Measurements from ENCODE around the gene MGAT4D.

The MGAT4D gene

GRCh38 chr4:140400111-140400510 lies 98.0 kb downstream of the MGAT4D start:
- Histone ChIP-seq H3K27ac (ENCODE audit: low read length) (no peak overlapping the region), H3K4me1 (ENCODE audit: insufficient read depth, low read length) (no peaks in the 10 kb centered on the region), H3K36me3 (ENCODE audit: insufficient read depth, low read length) (no peaks in the 10 kb centered on the region), H3K9ac (ENCODE audit: low read depth, low read length) (no peak overlapping the region), H3K27me3 (ENCODE audit: insufficient read depth, low read length, poor library complexity) (peaks cover 3% of the 10 kb centered on the region), H2AFZ (ENCODE audit: low read depth, low read length) (no peak overlapping the region), H4K20me1 (ENCODE audit: insufficient read depth, low read length) (no peaks in the 10 kb centered on the region), H3K9me3 (ENCODE audit: insufficient read depth, low read length, severe bottlenecking) (no peaks in the 10 kb centered on the region), H3K4me3 (ENCODE audit: low read depth in 1 of 2, low read length in 2 of 2) (no peak overlapping the region), H3K79me2 (ENCODE audit: insufficient read depth, low read length) (no peaks in the 10 kb centered on the region), H3K4me2 (ENCODE audit: insufficient read depth, low read length) (no peak overlapping the region)
- ATAC-seq (ENCODE audit: insufficient read depth, low read depth), result no peak
- DNase-seq, result no peak
- TF ChIP-seq CTCF (IDR thresholded peaks at IDR 0.05; ENCODE audit: borderline replicate concordance, extremely low read depth, low read length, poor library complexity, severe bottlenecking) (no peak), EZH2 (IDR thresholded peaks at IDR 0.05; ENCODE audit: borderline replicate concordance, low read depth, low read length, severe bottlenecking) (no peak)

DNA sequence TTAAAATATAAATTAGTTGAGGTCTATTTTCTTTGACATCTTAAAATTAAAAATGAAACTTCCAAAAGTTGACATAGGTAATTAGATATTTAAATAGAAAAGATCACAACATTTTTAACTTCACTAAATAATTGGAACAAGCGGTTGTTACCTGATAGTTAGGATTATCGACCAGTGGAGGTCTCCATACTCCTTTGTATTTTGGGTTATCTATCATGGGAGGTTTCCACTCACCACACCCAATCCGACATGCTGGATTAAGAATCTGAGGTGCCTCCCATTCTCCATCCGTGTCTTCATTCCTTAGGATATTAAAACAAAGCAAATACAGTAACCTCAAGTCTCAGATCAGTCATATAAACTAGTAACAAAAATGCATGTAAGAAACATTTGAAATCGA lies 102.4 kb downstream of the MGAT4D start:
- ATAC-seq (ENCODE audit: insufficient read depth, low read depth) (no peak), DNase-seq (no peak)
- Histone ChIP-seq H3K36me3 (ENCODE audit: insufficient read depth, low read length) (no peaks in the 10 kb centered on the region), H3K4me2 (ENCODE audit: insufficient read depth, low read length) (no peak overlapping the region), H3K9me3 (ENCODE audit: insufficient read depth, low read length, severe bottlenecking) (no peaks in the 10 kb centered on the region), H3K4me3 (ENCODE audit: low read depth in 1 of 2, low read length in 2 of 2) (no peak overlapping the region), H3K27me3 (ENCODE audit: insufficient read depth, low read length, poor library complexity) (peaks cover 2% of the 10 kb centered on the region), H3K27ac (ENCODE audit: low read length) (no peak overlapping the region), H3K9ac (ENCODE audit: low read depth, low read length) (no peak overlapping the region), H3K79me2 (ENCODE audit: insufficient read depth, low read length) (no peaks in the 10 kb centered on the region), H3K4me1 (ENCODE audit: insufficient read depth, low read length) (no peaks in the 10 kb centered on the region), H2AFZ (ENCODE audit: low read depth, low read length) (no peak overlapping the region), H4K20me1 (ENCODE audit: insufficient read depth, low read length) (no peaks in the 10 kb centered on the region)
- no peak for TF ChIP-seq CTCF (IDR thresholded peaks at IDR 0.05; ENCODE audit: borderline replicate concordance, extremely low read depth, low read length, poor library complexity, severe bottlenecking)
- no peak for TF ChIP-seq EZH2 (IDR thresholded peaks at IDR 0.05; ENCODE audit: borderline replicate concordance, low read depth, low read length, severe bottlenecking)
